ENCODE results near the gene ZNF675.
A peak's percentile ranks its signal among the peaks of the same experiment; 100 is the strongest.
"Not testable (repeated sequence)": the region's sequence is repeated elsewhere in the genome, so short reads cannot be mapped to it uniquely, and the experiment has no call there.

The ZNF675 gene

DNA sequence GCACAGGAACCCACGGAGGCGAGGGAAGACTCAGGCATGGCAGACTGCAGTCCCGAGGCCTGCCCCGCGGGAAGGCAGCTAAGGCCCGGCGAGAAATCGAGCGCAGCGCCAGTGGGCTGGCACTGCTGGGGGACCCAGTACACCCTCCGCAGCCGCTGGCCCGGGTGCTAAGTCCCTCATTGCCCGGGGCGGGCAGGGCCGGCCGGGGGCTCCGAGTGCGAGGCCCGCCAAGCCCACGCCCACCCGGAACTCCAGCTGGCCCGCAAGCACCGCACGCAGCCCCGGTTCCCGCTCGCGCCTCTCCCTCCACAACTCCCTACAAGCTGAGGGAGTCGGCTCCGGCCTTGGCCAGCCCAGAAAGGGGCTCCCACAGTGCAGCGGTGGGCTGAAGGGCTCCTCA lies 18.4 kb downstream of the ZNF675 start:
- H3K4me1 ChIP-seq (ENCODE audit: insufficient read depth, low read length), result peaks cover 20% of the 10 kb centered on the region; the same call in 1 of the 2 replicates
- not testable (repeated sequence) for H3K9me3 ChIP-seq (ENCODE audit: insufficient read depth, low read depth, low read length)
- peaks cover 31% of the 10 kb centered on the region for H3K36me3 ChIP-seq (ENCODE audit: insufficient read depth, low read depth, low read length)

DNA sequence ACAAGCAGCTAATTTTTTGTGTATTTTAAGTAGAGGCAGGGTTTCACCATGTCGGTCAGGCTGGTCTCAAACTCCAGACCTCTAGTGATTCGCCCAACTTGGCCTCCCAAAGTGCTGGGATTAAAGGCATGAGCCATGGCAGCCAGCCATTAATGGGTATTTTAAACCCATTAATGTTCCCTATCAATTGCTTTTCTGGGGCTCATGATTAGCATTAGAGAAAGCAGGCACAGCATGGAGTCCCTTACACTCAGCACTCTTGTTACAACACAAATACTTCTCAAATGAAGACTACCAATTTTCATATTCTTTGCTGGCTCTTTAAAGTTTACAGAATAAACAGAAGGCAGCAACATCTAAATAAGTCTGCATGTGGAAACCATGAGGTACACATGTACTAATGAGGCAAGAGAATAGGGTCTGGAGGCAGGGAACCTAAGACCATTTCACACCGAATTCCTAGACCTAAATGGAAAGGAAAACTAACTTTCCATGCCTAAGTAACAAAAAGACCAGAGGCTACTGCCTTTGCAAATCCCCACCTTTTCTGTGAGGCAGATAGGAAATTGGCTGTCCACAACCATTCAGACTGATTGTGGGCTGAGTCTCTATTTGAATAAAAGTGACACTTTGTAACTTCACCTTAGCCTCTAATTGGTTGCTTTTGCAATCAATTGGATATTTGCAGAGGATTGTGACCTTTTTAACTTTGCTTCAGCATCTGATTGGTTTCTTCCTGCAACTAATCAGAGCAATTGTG lies 21.2 kb downstream of the ZNF675 start:
- Histone ChIP-seq H3K36me3 (ENCODE audit: insufficient read depth, low read depth, low read length) (peaks cover 49% of the 10 kb centered on the region), H3K4me3 (ENCODE audit: low read length) (peak overlapping the region; percentile 18; the same call in 1 of the 2 replicates), H3K27me3 (ENCODE audit: insufficient read depth, low read length) (no peaks in the 10 kb centered on the region), H3K4me1 (ENCODE audit: insufficient read depth, low read length) (peaks cover 20% of the 10 kb centered on the region; the same call in 1 of the 2 replicates), H3K9me3 (ENCODE audit: insufficient read depth, low read depth, low read length) (peaks cover 15% of the 10 kb centered on the region), H3K27ac (ENCODE audit: low read length) (peak overlapping the region; percentile 13), H3K9ac (ENCODE audit: low read depth, low read length) (no peak overlapping the region)

More for the DNA sequence above, 18.4 kb downstream of the ZNF675 start:
- not testable (repeated sequence) for H3K9ac ChIP-seq (ENCODE audit: low read depth, low read length); H3K27ac ChIP-seq (ENCODE audit: low read length); H3K27me3 ChIP-seq (ENCODE audit: insufficient read depth, low read length); H3K4me3 ChIP-seq (ENCODE audit: low read length)

DNA sequence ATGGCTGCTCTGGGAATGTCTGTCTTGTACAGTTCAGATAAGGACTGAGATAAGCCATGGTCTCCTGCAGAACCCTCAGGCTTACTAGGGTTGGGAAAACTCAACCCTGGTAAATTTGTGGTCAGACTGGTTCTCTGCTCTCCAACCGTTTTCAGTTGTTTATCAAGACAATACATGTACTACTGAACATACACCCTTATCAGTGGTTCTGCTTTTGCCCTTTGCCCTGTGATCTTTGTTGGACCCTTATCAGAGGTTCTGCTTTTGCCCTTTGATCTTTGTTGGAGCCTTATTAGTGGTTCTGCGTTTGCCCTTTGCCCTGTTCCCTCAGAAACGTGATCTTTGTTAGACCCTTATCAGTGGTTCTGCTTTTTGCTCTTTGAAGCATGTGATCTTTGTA lies 37.2 kb downstream of the ZNF675 start:
- Histone ChIP-seq H3K9me3 (ENCODE audit: insufficient read depth, low read depth, low read length) (peaks cover 40% of the 10 kb centered on the region), H3K36me3 (ENCODE audit: insufficient read depth, low read depth, low read length) (peaks cover 26% of the 10 kb centered on the region)
- not testable (repeated sequence) for H3K4me1 ChIP-seq (ENCODE audit: insufficient read depth, low read length); H3K27me3 ChIP-seq (ENCODE audit: insufficient read depth, low read length); H3K4me3 ChIP-seq (ENCODE audit: low read length); H3K27ac ChIP-seq (ENCODE audit: low read length); H3K9ac ChIP-seq (ENCODE audit: low read depth, low read length)

All from iPS-20b (cell line).